ENCODE results near the gene C7. TPM values are rescaled to one million over a fixed set of nuclear protein-coding genes. Genes with fewer than 3 reads are reported as not detected.

Gene C7
- total RNA-seq, 1 donor from 2014 or later: 0.33 TPM

GRCh38 chr5:40937075-40937474 lies 27.8 kb downstream of the C7 start:
- no peak for DNase-seq (ENCODE audit: low read depth, low spot score)
- H3K4me3 Mint-ChIP-seq: no peak overlapping the region
- no peak for TF ChIP-seq CTCF (conservative IDR thresholded peaks at IDR 0.05)
- H3K27ac Mint-ChIP-seq (ENCODE audit: unreplicated experiment): no peak overlapping the region
- H3K27me3 Mint-ChIP-seq (ENCODE audit: low read depth): no peaks in the 10 kb centered on the region
- no peaks in the 10 kb centered on the region for H3K9me3 Mint-ChIP-seq
- no peaks in the 10 kb centered on the region for H3K4me1 Mint-ChIP-seq
- H3K36me3 Mint-ChIP-seq (ENCODE audit: low read depth): no peaks in the 10 kb centered on the region

- H3K9me3 Mint-ChIP-seq: no peaks in the 10 kb centered on the region
- no peaks in the 10 kb centered on the region for H3K27me3 Mint-ChIP-seq (ENCODE audit: low read depth)
- H3K36me3 Mint-ChIP-seq (ENCODE audit: low read depth): no peaks in the 10 kb centered on the region
- H3K4me3 Mint-ChIP-seq: no peak overlapping the region
- no peak for TF ChIP-seq CTCF (conservative IDR thresholded peaks at IDR 0.05)
- no peak overlapping the region for H3K27ac Mint-ChIP-seq (ENCODE audit: unreplicated experiment)
- no peak for DNase-seq (ENCODE audit: low read depth, low spot score)
- no peaks in the 10 kb centered on the region for H3K4me1 Mint-ChIP-seq
Observed at GRCh38 chr5:40939753-40940152, 30.5 kb downstream of the C7 start.

GRCh38 chr5:40945111-40945510 lies 35.8 kb downstream of the C7 start:
- Mint-ChIP-seq H3K36me3 (ENCODE audit: low read depth) (no peaks in the 10 kb centered on the region), H3K4me1 (no peaks in the 10 kb centered on the region), H3K9me3 (no peaks in the 10 kb centered on the region), H3K4me3 (no peak overlapping the region), H3K27me3 (ENCODE audit: low read depth) (peaks cover 10% of the 10 kb centered on the region), H3K27ac (ENCODE audit: unreplicated experiment) (no peak overlapping the region)
- DNase-seq (ENCODE audit: low read depth, low spot score): no peak
- TF ChIP-seq CTCF (conservative IDR thresholded peaks at IDR 0.05): no peak

GRCh38 chr5:40955313-40955712 lies 46.0 kb downstream of the C7 start:
- H3K36me3 Mint-ChIP-seq (ENCODE audit: low read depth): no peaks in the 10 kb centered on the region
- no peak overlapping the region for H3K4me3 Mint-ChIP-seq
- peaks cover 4% of the 10 kb centered on the region for H3K4me1 Mint-ChIP-seq
- H3K9me3 Mint-ChIP-seq: peaks cover 3% of the 10 kb centered on the region
- H3K27me3 Mint-ChIP-seq (ENCODE audit: low read depth): no peaks in the 10 kb centered on the region
- H3K27ac Mint-ChIP-seq (ENCODE audit: unreplicated experiment): no peak overlapping the region
- no peak for DNase-seq (ENCODE audit: low read depth, low spot score)
- no peak for TF ChIP-seq CTCF (conservative IDR thresholded peaks at IDR 0.05)

- no peak for DNase-seq (ENCODE audit: low read depth, low spot score)
- Mint-ChIP-seq H3K4me1 (peaks cover 4% of the 10 kb centered on the region), H3K36me3 (ENCODE audit: low read depth) (no peaks in the 10 kb centered on the region), H3K27me3 (ENCODE audit: low read depth) (no peaks in the 10 kb centered on the region), H3K4me3 (no peak overlapping the region), H3K9me3 (peaks cover 3% of the 10 kb centered on the region), H3K27ac (ENCODE audit: unreplicated experiment) (no peak overlapping the region)
- TF ChIP-seq CTCF (conservative IDR thresholded peaks at IDR 0.05): no peak
Observed at GRCh38 chr5:40957048-40957447, 47.8 kb downstream of the C7 start.

GRCh38 chr5:40958811-40959210 lies 49.5 kb downstream of the C7 start:
- TF ChIP-seq CTCF (conservative IDR thresholded peaks at IDR 0.05): no peak
- H3K27me3 Mint-ChIP-seq (ENCODE audit: low read depth): no peaks in the 10 kb centered on the region
- peaks cover 4% of the 10 kb centered on the region for H3K4me1 Mint-ChIP-seq

More at GRCh38 chr5:40958811-40959210, 49.5 kb downstream of the C7 start:
- no peak for DNase-seq (ENCODE audit: low read depth, low spot score)
- Mint-ChIP-seq H3K36me3 (ENCODE audit: low read depth) (no peaks in the 10 kb centered on the region), H3K27ac (ENCODE audit: unreplicated experiment) (no peak overlapping the region), H3K4me3 (no peak overlapping the region), H3K9me3 (peaks cover 3% of the 10 kb centered on the region)
